GM18520 (cell line): ENCODE measurements around the gene EPS8L1.
"Not testable (repeated sequence)": the region's sequence is repeated elsewhere in the genome, so short reads cannot be mapped to it uniquely, and the experiment has no call there.

Source experiments
- ATAC-seq: cut with Tn5 transposase; IDR thresholded peaks from one replicate; pipeline ENCODE4 v1.9.1; 2021; ENCODE audit not compliant: unreplicated experiment

EPS8L1 gene

GRCh38 chr19:55094456-55095259, 19.0 kb downstream of the EPS8L1 start:
- ATAC-seq, result no peak

- no peak for ATAC-seq
Observed at GRCh38 chr19:55095260-55096060, 19.8 kb downstream of the EPS8L1 start.

GRCh38 chr19:55096061-55096701, 20.5 kb downstream of the EPS8L1 start:
- no peak for ATAC-seq

GRCh38 chr19:55097864-55098715, 22.4 kb downstream of the EPS8L1 start:
- no peak for ATAC-seq

GRCh38 chr19:55098716-55099556, 23.3 kb downstream of the EPS8L1 start:
- ATAC-seq, result no peak

- no peak for ATAC-seq
Observed at GRCh38 chr19:55099557-55100506, 24.2 kb downstream of the EPS8L1 start.

GRCh38 chr19:55101261-55101660, 25.6 kb downstream of the EPS8L1 start:
- ATAC-seq, result no peak

- ATAC-seq, result no peak
Observed at GRCh38 chr19:55103190-55103589, 27.5 kb downstream of the EPS8L1 start.

GRCh38 chr19:55105237-55105636, 29.6 kb downstream of the EPS8L1 start:
- ATAC-seq, result no peak

GRCh38 chr19:55106591-55106990, 30.9 kb downstream of the EPS8L1 start:
- ATAC-seq, result no peak

- not testable (repeated sequence) for ATAC-seq
Observed at GRCh38 chr19:55107252-55107651, 31.6 kb downstream of the EPS8L1 start.

GRCh38 chr19:55109527-55110291, 34.0 kb downstream of the EPS8L1 start:
- no peak for ATAC-seq

- ATAC-seq, result no peak
Observed at GRCh38 chr19:55111238-55111831, 35.7 kb downstream of the EPS8L1 start.

- ATAC-seq, result no peak
Observed at GRCh38 chr19:55112246-55112776, 36.6 kb downstream of the EPS8L1 start.

GRCh38 chr19:55112777-55113569, 37.3 kb downstream of the EPS8L1 start:
- no peak for ATAC-seq

GRCh38 chr19:55113570-55114039, 37.9 kb downstream of the EPS8L1 start:
- no peak for ATAC-seq
